ENCODE measurements around the gene TBC1D5. TPM values are rescaled to one million over a fixed set of nuclear protein-coding genes. Genes with fewer than 3 reads are reported as not detected.
"Not testable (repeated sequence)": the region's sequence is repeated elsewhere in the genome, so short reads cannot be mapped to it uniquely, and the experiment has no call there.

Gene TBC1D5
- total RNA-seq = 10 to 100 TPM; 22.4 to 25.3 (median 25.2) TPM

DNA sequence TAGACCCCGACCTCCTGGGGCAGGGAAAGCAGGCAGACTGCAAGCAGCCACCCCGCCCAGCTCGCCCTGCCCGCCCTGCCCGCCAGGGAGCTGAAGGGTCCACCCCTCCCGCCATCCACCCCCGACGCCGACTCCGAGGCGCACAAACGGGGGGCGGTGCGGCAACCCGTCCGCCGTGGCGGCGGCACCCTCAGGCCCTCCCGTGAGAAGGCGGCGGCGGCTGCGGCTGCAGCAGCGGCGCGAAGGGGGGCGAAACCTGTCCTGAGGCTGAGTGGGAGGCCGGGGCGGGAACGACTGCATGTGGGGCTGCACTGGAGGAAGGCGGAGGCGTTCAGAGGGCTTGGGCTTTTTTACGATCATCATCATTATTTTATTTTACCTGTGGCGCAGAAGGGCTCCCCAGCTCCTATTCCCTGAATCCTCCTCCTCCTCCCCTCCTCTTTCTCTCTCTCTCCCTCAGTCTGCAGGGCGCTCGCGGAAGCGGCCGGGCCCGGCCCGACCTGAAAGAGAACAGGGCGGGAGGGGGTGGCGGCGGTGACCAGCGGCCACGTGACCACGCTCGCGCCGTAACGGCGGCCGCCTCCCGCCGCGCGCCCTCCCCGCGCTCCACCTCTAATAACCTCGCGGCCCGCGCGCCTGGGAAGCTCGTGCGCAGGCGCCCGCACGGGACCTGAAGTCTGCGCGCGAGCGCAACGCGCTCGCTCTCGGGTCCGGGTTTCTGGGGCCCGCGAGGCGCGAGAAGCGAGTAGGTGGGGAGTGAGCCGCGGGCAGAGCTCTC is at the start of gene TBC1D5:
TBC1D5 (minus strand) TSS at position 530 of the 778 bp plus-strand sequence. CDS start 234,061 bp downstream, outside the sequence.
- peak within 1 kb of the TSS; percentile 90 for H3K4me3 Mint-ChIP-seq
- H3K36me3 Mint-ChIP-seq (ENCODE audit: insufficient read depth) = no peaks in the 10 kb centered on the region
- DNase-seq (peak; percentile 83), ATAC-seq (peak; percentile 93 to 95)
- peaks cover 38% of the 10 kb centered on the region for H3K4me1 Mint-ChIP-seq (ENCODE audit: low read depth)
- no peaks in the 10 kb centered on the region for H3K27me3 Mint-ChIP-seq (ENCODE audit: low read depth)
- no peaks in the 10 kb centered on the region for H3K9me3 Mint-ChIP-seq

- H3K36me3 Mint-ChIP-seq (ENCODE audit: insufficient read depth) = peaks cover 2% of the 10 kb centered on the region
- peaks cover 5% of the 10 kb centered on the region for H3K9me3 Mint-ChIP-seq
- peaks cover 7% of the 10 kb centered on the region for H3K4me1 Mint-ChIP-seq (ENCODE audit: low read depth)
- no peak for DNase-seq
- H3K27me3 Mint-ChIP-seq (ENCODE audit: low read depth) = peaks cover 2% of the 10 kb centered on the region
- no peak for ATAC-seq
- no peak overlapping the region for H3K4me3 Mint-ChIP-seq
Observed at GRCh38 chr3:17783426-17783825, 41.0 kb upstream of the TBC1D5 start.

- H3K36me3 Mint-ChIP-seq (ENCODE audit: insufficient read depth) = peaks cover 2% of the 10 kb centered on the region
- H3K27me3 Mint-ChIP-seq (ENCODE audit: low read depth) = peaks cover 2% of the 10 kb centered on the region
- peaks cover 7% of the 10 kb centered on the region for H3K4me1 Mint-ChIP-seq (ENCODE audit: low read depth)
- DNase-seq = no peak
- peaks cover 5% of the 10 kb centered on the region for H3K9me3 Mint-ChIP-seq
- no peak overlapping the region for H3K4me3 Mint-ChIP-seq
- ATAC-seq = no peak
Observed at GRCh38 chr3:17782751-17783150, 40.3 kb upstream of the TBC1D5 start.

- not testable (repeated sequence) for DNase-seq; H3K4me3 Mint-ChIP-seq; ATAC-seq; H3K9me3 Mint-ChIP-seq; H3K36me3 Mint-ChIP-seq (ENCODE audit: insufficient read depth); H3K4me1 Mint-ChIP-seq (ENCODE audit: low read depth); H3K27me3 Mint-ChIP-seq (ENCODE audit: low read depth)
Observed at GRCh38 chr3:17780369-17780768, 37.9 kb upstream of the TBC1D5 start.

DNA sequence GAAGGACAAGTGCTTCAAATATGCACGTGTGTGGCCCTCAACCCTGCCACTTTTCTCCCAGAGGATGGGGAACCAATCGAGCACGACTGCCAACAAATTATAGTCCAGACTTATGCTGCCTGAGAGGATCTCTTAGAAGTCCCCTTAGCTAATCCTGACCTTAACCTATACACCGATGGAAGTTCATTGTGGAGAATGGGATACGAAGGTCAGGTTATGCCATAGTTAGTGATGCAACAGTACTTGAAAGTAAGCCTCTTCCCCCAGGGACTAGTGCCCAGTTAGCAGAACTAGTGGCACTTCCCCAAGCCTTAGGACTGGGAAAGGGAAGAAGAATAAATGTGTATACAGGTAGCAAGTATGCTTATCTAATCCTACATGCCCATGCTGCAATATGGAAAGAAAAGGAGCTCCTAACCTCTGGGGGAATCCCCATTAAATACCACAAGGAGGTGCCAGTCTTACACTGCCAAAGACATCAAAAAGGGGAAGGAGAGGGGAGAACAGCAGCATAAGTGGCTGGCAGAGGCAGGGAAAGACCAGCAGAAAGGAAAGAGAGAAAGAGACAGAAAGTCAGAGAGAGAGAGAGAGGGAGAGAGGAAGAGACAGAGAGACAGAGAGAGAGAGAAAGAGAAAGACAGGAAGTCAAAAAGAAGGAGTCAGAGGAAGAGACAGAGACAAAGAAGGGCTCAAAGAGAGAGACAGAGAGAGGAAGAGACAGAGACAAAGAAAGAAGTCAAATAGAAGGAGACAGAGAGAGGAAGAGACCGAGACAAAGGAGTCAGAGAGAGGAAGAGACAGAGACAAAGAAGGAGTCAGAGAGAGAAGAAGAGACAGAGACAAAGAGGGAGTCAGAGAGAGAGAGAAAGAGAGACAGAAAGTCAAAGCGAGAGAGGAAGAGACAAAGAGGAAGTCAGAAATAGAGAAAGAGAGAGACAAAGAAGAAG is 37.1 kb upstream of the TBC1D5 start:
- not testable (repeated sequence) for H3K36me3 Mint-ChIP-seq (ENCODE audit: insufficient read depth); H3K9me3 Mint-ChIP-seq; DNase-seq; H3K4me3 Mint-ChIP-seq; ATAC-seq; H3K27me3 Mint-ChIP-seq (ENCODE audit: low read depth)
- peaks cover 16% of the 10 kb centered on the region for H3K4me1 Mint-ChIP-seq (ENCODE audit: low read depth)

DNA sequence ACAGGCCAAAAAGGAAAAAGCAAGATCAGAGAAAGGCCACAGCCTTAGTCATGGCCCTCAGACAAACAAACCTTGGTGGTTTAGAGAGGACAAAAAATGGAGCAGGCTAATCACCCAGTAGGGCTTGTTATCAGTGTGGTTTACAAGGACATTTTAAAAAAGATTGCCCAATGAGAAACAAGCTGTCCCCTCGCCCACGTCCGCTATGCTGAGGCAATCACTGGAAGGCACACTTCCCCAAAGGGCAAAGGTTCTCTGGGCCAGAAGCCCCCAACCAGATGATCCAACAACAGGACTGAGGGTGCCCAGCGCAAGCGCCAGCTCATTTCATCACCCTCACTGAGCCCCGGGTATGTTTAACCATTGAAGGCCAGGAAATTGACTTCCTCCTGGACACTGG is 34.9 kb upstream of the TBC1D5 start:
- not testable (repeated sequence) for H3K9me3 Mint-ChIP-seq; H3K4me3 Mint-ChIP-seq; H3K36me3 Mint-ChIP-seq (ENCODE audit: insufficient read depth); DNase-seq; ATAC-seq; H3K27me3 Mint-ChIP-seq (ENCODE audit: low read depth)
- H3K4me1 Mint-ChIP-seq (ENCODE audit: low read depth) = peaks cover 21% of the 10 kb centered on the region

GRCh38 chr3:17775073-17775472 is 32.6 kb upstream of the TBC1D5 start:
- ATAC-seq = peak; percentile 18 to 20
- Mint-ChIP-seq H3K9me3 (no peaks in the 10 kb centered on the region), H3K4me1 (ENCODE audit: low read depth) (peaks cover 20% of the 10 kb centered on the region), H3K4me3 (peak overlapping the region; percentile 63), H3K27me3 (ENCODE audit: low read depth) (peaks cover 7% of the 10 kb centered on the region), H3K36me3 (ENCODE audit: insufficient read depth) (no peaks in the 10 kb centered on the region)
- DNase-seq = no peak

DNA sequence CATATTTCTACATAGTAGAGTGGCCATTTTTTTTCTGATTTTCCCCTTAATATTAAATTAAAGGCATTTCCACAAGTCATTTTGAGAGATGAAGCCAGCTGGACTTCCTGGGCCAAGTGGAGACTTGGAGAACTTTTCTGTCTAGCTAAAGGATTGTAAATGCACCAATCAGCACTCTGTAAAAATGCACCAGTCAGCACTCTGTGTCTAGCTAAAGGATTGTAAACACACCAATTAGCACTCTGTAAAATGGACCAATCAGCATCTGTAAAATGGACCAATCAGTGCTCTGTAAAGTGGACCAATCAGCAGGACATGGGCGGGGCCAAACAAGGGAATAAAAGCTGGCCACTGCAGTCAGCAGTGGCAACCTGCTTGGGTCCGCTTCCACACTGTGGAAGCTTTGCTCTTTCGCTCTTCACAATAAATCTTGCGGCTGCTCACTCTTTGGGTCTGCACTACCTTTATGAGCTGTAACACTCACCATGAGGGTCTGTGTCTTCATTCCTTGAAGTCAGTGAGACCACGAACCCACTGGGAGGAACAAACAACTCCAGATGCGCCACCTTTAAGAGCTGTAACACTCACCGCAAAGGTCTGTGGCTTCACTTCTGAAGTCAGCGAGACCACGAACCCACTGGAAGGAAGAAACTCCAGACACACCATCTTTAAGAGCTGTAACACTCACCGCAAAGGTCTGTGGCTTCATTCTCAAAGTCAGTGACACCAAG is 31.9 kb upstream of the TBC1D5 start:
- H3K36me3 Mint-ChIP-seq (ENCODE audit: insufficient read depth); H3K9me3 Mint-ChIP-seq; H3K27me3 Mint-ChIP-seq (ENCODE audit: low read depth): not testable (repeated sequence)
- Mint-ChIP-seq H3K4me1 (ENCODE audit: low read depth) (peaks cover 14% of the 10 kb centered on the region), H3K4me3 (peak overlapping the region; percentile 63)
- peak; percentile 11 for DNase-seq
- ATAC-seq = peak; percentile 82 to 84

- ATAC-seq (no peak), DNase-seq (no peak)
- Mint-ChIP-seq H3K36me3 (ENCODE audit: insufficient read depth) (no peaks in the 10 kb centered on the region), H3K4me1 (ENCODE audit: low read depth) (peaks cover 14% of the 10 kb centered on the region), H3K27me3 (ENCODE audit: low read depth) (peaks cover 7% of the 10 kb centered on the region), H3K9me3 (no peaks in the 10 kb centered on the region), H3K4me3 (no peak overlapping the region)
Observed at GRCh38 chr3:17772556-17772955, 30.1 kb upstream of the TBC1D5 start.

GRCh38 chr3:17771177-17772017 is 29.0 kb upstream of the TBC1D5 start:
- DNase-seq = no peak
- Mint-ChIP-seq H3K9me3 (no peaks in the 10 kb centered on the region), H3K27me3 (ENCODE audit: low read depth) (peaks cover 7% of the 10 kb centered on the region), H3K36me3 (ENCODE audit: insufficient read depth) (no peaks in the 10 kb centered on the region), H3K4me1 (ENCODE audit: low read depth) (peaks cover 14% of the 10 kb centered on the region), H3K4me3 (no peak overlapping the region)
- ATAC-seq = no peak

GRCh38 chr3:17770682-17771081 is 28.3 kb upstream of the TBC1D5 start:
- ATAC-seq (no peak), DNase-seq (no peak)
- Mint-ChIP-seq H3K36me3 (ENCODE audit: insufficient read depth) (no peaks in the 10 kb centered on the region), H3K9me3 (no peaks in the 10 kb centered on the region), H3K4me1 (ENCODE audit: low read depth) (peaks cover 14% of the 10 kb centered on the region), H3K4me3 (no peak overlapping the region), H3K27me3 (ENCODE audit: low read depth) (peaks cover 2% of the 10 kb centered on the region)

DNA sequence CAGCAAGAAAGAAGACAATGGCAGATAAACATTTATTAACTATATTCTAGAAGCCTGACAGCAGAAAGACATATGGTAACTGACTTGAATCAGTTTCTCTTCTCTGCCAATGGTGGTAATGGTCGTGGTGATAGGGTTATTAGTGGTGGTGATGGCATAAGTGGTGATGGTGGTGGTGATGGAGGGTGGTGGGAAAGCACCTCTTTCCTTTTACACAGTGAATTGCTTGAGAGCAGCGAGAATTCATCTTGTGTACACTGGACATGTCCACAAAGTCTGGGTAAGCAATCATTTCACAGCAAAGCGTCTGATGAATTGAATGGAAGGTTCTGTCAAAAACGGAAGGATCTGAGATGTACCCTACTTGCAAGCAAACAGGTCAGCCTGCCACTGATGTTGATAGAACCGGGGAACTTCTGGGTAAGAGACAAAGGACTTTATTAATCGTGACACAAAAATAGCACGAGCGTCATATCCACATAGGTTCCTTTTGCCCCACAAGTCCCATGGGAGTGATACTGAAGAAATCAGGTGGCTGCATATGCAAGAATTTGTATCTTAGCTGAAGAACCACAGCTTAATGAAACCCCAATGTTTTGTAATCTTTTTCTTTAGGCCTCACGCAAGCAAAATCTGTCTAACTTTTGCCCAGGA is 23.5 kb upstream of the TBC1D5 start:
- ATAC-seq = no peak
- Mint-ChIP-seq H3K36me3 (ENCODE audit: insufficient read depth) (no peaks in the 10 kb centered on the region), H3K4me1 (ENCODE audit: low read depth) (no peaks in the 10 kb centered on the region), H3K9me3 (no peaks in the 10 kb centered on the region), H3K27me3 (ENCODE audit: low read depth) (no peaks in the 10 kb centered on the region), H3K4me3 (no peak overlapping the region)
- no peak for DNase-seq

DNA sequence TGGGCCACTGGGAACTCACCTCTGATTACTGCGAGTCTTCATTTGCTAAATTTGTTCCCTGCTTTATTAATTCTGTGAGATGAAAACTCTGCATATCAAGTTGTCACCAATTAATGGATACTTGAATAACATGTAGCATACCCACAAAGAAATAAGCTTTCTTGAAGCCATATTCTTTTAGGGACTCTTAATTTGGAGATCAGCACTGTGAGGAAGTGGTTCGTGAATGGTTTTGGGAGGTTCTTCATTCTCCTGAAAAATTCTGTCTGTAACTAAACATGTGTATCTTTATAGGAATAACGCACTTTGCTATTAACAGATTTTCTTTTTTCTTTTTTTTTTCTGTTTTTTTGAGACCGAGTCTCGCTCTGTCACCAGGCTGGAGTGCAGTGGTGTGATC is 19.1 kb upstream of the TBC1D5 start:
- ATAC-seq (no peak), DNase-seq (no peak)
- no peaks in the 10 kb centered on the region for H3K27me3 Mint-ChIP-seq (ENCODE audit: low read depth)
- H3K4me1 Mint-ChIP-seq (ENCODE audit: low read depth) = no peaks in the 10 kb centered on the region
- no peaks in the 10 kb centered on the region for H3K36me3 Mint-ChIP-seq (ENCODE audit: insufficient read depth)
- H3K9me3 Mint-ChIP-seq = no peaks in the 10 kb centered on the region
- no peak overlapping the region for H3K4me3 Mint-ChIP-seq
